SK-N-SH (cell line): ENCODE results near the gene HSPBP1. TPM values are rescaled to one million over a fixed set of nuclear protein-coding genes. Genes with fewer than 3 reads are reported as not detected.

Source experiments
- CTCF ChIA-PET: fragments of 300-600, 350-600 bp; formaldehyde crosslinking; extraction: SDS; loops from one replicate; lab custom pipeline; 2021; lab: Yijun Ruan, JAX
- POLR2A ChIA-PET: fragments of 350-600 bp; sonication (Branson Sonifier 250); formaldehyde crosslinking; extraction: SDS; loops from one replicate; lab custom pipeline; 2020; ENCODE audit warnings: antibody characterized with exemption, inconsistent platforms; lab: Yijun Ruan, JAX
- DNase-seq: peaks from one replicate; pipeline ENCODE4 v3.0.0; 2012
- H2AFZ ChIP-seq: fragments of 200-600 bp; sonication (generic); 2 replicates; pipeline ENCODE4 v1.8.1; 2016; ENCODE audit warnings: antibody characterized with exemption, mild to moderate bottlenecking, low read depth
- H3F3A ChIP-seq: fragments of 200-600 bp; sonication (generic); replicated peaks from 2 replicates; pipeline ENCODE3; 2016; ENCODE audit warnings: antibody characterized with exemption, mild to moderate bottlenecking; ENCODE audit not compliant: insufficient read depth
- H3K27ac ChIP-seq, 2 experiments: fragments of 200-500 bp in 1 of 2; fragments of 200-600 bp in 1 of 2; sonication (Bioruptor generic) in 1 of 2; sonication (generic), shearing (Covaris generic) in 1 of 2; 2 replicates each; pipeline versions ENCODE4 v1.5.1 to v1.6.1; 2014 to 2016; ENCODE audit warnings: low read depth in 2 of 2, inconsistent platforms in 1 of 2, low read length in 1 of 2, mild to moderate bottlenecking in 1 of 2, mixed read lengths in 1 of 2
- H3K27me3 ChIP-seq: fragments of 200-600 bp; sonication (generic), shearing (Covaris generic); 2 replicates; pipeline ENCODE4 v1.6.1; 2016; ENCODE audit warnings: mixed run types; ENCODE audit not compliant: insufficient read depth
- H3K36me3 ChIP-seq, 2 experiments: fragments of 200-500 bp in 1 of 2; fragments of 200-600 bp in 1 of 2; sonication (Bioruptor generic) in 1 of 2; sonication (generic) in 1 of 2; replicated peaks in 1 of 2; 2 replicates each; pipeline versions ENCODE3 to v1.5.1; 2014 to 2016; ENCODE audit warnings: low read length in 1 of 2, mild to moderate bottlenecking in 1 of 2; ENCODE audit not compliant: insufficient read depth in 2 of 2, control insufficient read depth in 1 of 2
- H3K4me1 ChIP-seq, 2 experiments: fragments of 200-500 bp in 1 of 2; fragments of 200-600 bp in 1 of 2; sonication (Bioruptor generic) in 1 of 2; sonication (generic), shearing (Covaris generic) in 1 of 2; 2 replicates each; pipeline versions ENCODE4 v1.5.1 to v1.6.1; 2014 to 2016; ENCODE audit warnings: low read depth in 1 of 2, low read length in 1 of 2, mixed run types in 1 of 2; ENCODE audit not compliant: insufficient read depth in 2 of 2, control insufficient read depth in 1 of 2
- H3K4me2 ChIP-seq: fragments of 200-600 bp; sonication (generic), shearing (Covaris generic); 2 replicates; pipeline ENCODE4 v1.6.1; 2017; ENCODE audit warnings: mixed run types
- H3K4me3 ChIP-seq, 2 experiments: fragments of 200-500 bp in 1 of 2; fragments of 200-600 bp in 1 of 2; sonication (Bioruptor generic) in 1 of 2; sonication (generic), shearing (Covaris generic) in 1 of 2; 2 replicates each; pipeline versions ENCODE4 v1.5.1 to v1.8.1; 2014 to 2016; ENCODE audit warnings: low read depth in 2 of 2, inconsistent platforms in 1 of 2, low read length in 1 of 2, mild to moderate bottlenecking in 1 of 2, mixed read lengths in 1 of 2, moderate library complexity in 1 of 2
- H3K79me2 ChIP-seq: fragments of 200-600 bp; sonication (generic); 2 replicates; pipeline ENCODE4 v1.8.1; 2017; ENCODE audit warnings: mild to moderate bottlenecking; ENCODE audit not compliant: insufficient read depth
- H3K9ac ChIP-seq: fragments of 200-600 bp; sonication (generic); 2 replicates; pipeline ENCODE4 v1.6.1; 2017; ENCODE audit warnings: mixed run types
- H3K9me2 ChIP-seq: fragments of 200-600 bp; sonication (generic); 2 replicates; pipeline ENCODE4 v1.6.1; 2017; ENCODE audit warnings: mixed run types
- H3K9me3 ChIP-seq: fragments of 200-600 bp; sonication (generic); 2 replicates; pipeline ENCODE4 v1.6.1; 2017; ENCODE audit warnings: mixed run types, mild to moderate bottlenecking, moderate library complexity
- H4K20me1 ChIP-seq: fragments of 200-600 bp; sonication (generic); 2 replicates; pipeline ENCODE4 v1.6.1; 2017; ENCODE audit warnings: mild to moderate bottlenecking, mixed run types; ENCODE audit not compliant: insufficient read depth
- ELF1 ChIP-seq: IDR thresholded peaks from 2 replicates; pipeline ENCODE4 v1.4.0; 2012
- EP300 ChIP-seq, 2 experiments: IDR thresholded peaks; 2 replicates each; pipeline versions ENCODE4 v1.4.0 to v1.6.1; 2012; ENCODE audit warnings: borderline replicate concordance in 1 of 2, low read depth in 1 of 2, low read length in 1 of 2
- FOXJ3 ChIP-seq: sonication (generic); formaldehyde crosslinking; IDR thresholded peaks from 2 replicates; pipeline ENCODE4 v1.5.1; 2020; ENCODE audit warnings: mild to moderate bottlenecking, missing genetic modification reagents
- GATA2 ChIP-seq: sonication (generic); formaldehyde crosslinking; IDR thresholded peaks from 2 replicates; pipeline ENCODE4 v1.5.0; 2020; ENCODE audit warnings: mild to moderate bottlenecking, missing genetic modification reagents
- IRF3 ChIP-seq: fragments of 150-350 bp; IDR thresholded peaks from 2 replicates; pipeline ENCODE4 v1.6.1; 2016; ENCODE audit warnings: mild to moderate bottlenecking, low read depth, low read length
- JUND ChIP-seq: IDR thresholded peaks from 2 replicates; pipeline ENCODE4 v1.4.0; 2012
- MAX ChIP-seq: IDR thresholded peaks from 2 replicates; pipeline ENCODE4 v1.4.0; 2012; ENCODE audit warnings: low read depth
- MEF2A ChIP-seq: IDR thresholded peaks from 2 replicates; pipeline ENCODE4 v1.4.0; 2012; ENCODE audit warnings: low read depth, borderline replicate concordance
- MXI1 ChIP-seq: IDR thresholded peaks from 2 replicates; pipeline ENCODE4 v1.6.1; 2012; ENCODE audit warnings: mild to moderate bottlenecking, low read depth, low read length, improper control_type of control experiment
- NFIC ChIP-seq: IDR thresholded peaks from 2 replicates; pipeline ENCODE4 v1.4.0; 2012; ENCODE audit warnings: borderline replicate concordance
- POLR2AphosphoS5 ChIP-seq: IDR thresholded peaks from 2 replicates; pipeline ENCODE4 v1.6.1; 2012; ENCODE audit warnings: low read depth, low read length
- RCOR1 ChIP-seq: fragments of 150-350 bp; IDR thresholded peaks from 2 replicates; pipeline ENCODE4 v1.6.1; 2017; ENCODE audit warnings: antibody characterized with exemption, low read length
- RFX5 ChIP-seq: IDR thresholded peaks from 2 replicates; pipeline ENCODE4 v1.6.1; 2012; ENCODE audit warnings: mild to moderate bottlenecking, improper control_type of control experiment, low read length
- RXRA ChIP-seq: IDR thresholded peaks from 2 replicates; pipeline ENCODE4 v1.4.0; 2012; ENCODE audit warnings: low read depth, mild to moderate bottlenecking, borderline replicate concordance
- SIN3A ChIP-seq: IDR thresholded peaks from 2 replicates; pipeline ENCODE4 v1.6.1; 2012; ENCODE audit warnings: low read depth, mild to moderate bottlenecking, low read length, moderate library complexity, borderline replicate concordance
- SMC3 ChIP-seq: IDR thresholded peaks from 2 replicates; pipeline ENCODE4 v1.6.1; 2012; ENCODE audit warnings: low read depth, low read length, improper control_type of control experiment
- TCF12 ChIP-seq: IDR thresholded peaks from 2 replicates; pipeline ENCODE4 v1.4.0; 2012
- WGBS: methylation state at CpG from one replicate; pipeline ENCODE4 v1.1.6; 2017; ENCODE audit warnings: low lambda C conversion rate; 5-methylcytosine and 5-hydroxymethylcytosine counted together
- polyA plus RNA-seq, 3 experiments: library from polyadenylated mRNA; depleted of rRNA; stranded (reverse); fragments of >200 nt; gene quantifications; 2 replicates each; pipeline ENCODE4 v1.2.3, GENCODE V29; 2012
- TF ChIP-seq, protein P1 (sequence below): IDR thresholded peaks from 2 replicates; pipeline ENCODE4 v1.4.0; 2012; ENCODE audit warnings: low read depth, borderline replicate concordance
- TF ChIP-seq, protein P2 (sequence below): IDR thresholded peaks from 2 replicates; pipeline ENCODE4; 2012
- TF ChIP-seq, protein P3 (sequence below): IDR thresholded peaks from 2 replicates; pipeline ENCODE4 v1.4.0; 2012; ENCODE audit warnings: low read depth, borderline replicate concordance
- TF ChIP-seq, protein P4 (sequence below): IDR thresholded peaks from 2 replicates; pipeline ENCODE4 v1.6.1; 2012; ENCODE audit warnings: mild to moderate bottlenecking, low read depth, low read length, moderate library complexity

Gene HSPBP1, protein sequence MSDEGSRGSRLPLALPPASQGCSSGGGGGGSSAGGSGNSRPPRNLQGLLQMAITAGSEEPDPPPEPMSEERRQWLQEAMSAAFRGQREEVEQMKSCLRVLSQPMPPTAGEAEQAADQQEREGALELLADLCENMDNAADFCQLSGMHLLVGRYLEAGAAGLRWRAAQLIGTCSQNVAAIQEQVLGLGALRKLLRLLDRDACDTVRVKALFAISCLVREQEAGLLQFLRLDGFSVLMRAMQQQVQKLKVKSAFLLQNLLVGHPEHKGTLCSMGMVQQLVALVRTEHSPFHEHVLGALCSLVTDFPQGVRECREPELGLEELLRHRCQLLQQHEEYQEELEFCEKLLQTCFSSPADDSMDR
- polyA plus RNA-seq (2012; rRNA removed) = 51.7 and 55.4 TPM in 2 replicates
- 21.5 and 38.1 TPM in 2 replicates for polyA plus RNA-seq (2012; cell fraction: cytosol; rRNA removed)
- 42.7 and 50.6 TPM in 2 replicates for polyA plus RNA-seq (2012; cell fraction: nucleus; rRNA removed)

GRCh38 chr19:55279770-55280643, at the start of gene HSPBP1:
TSS of gene HSPBP1 (minus strand) at chr19:55280110. CDS start at chr19:55279608, 502 bp downstream.
- DNase-seq = peak; percentile 92
- Histone ChIP-seq H3K9me3 (no peaks in the 10 kb centered on the region), H3K9ac (peak within 1 kb of the TSS; percentile 73), H3F3A (peaks cover 13% of the 10 kb centered on the region), H3K27ac (peak within 1 kb of the TSS; percentile 78 to 81), H3K79me2 (peaks cover 10% of the 10 kb centered on the region; the same call in 1 of the 2 replicates), H3K36me3 (peaks cover 0 to 13% of the 10 kb centered on the region in 2 experiments), H3K27me3 (no peaks in the 10 kb centered on the region), H3K4me2 (peak within 1 kb of the TSS; percentile 83), H3K9me2 (no peaks in the 10 kb centered on the region), H3K4me1 (peaks cover 0 to 10% of the 10 kb centered on the region in 2 experiments; a peak in 1 of 4 replicates), H4K20me1 (no peaks in the 10 kb centered on the region), H3K4me3 (peak within 1 kb of the TSS; percentile 76 to 94), H2AFZ (peak within 1 kb of the TSS; percentile 92)
- 11% methylated on average over 36 of the region's 52 CpGs for WGBS
- POLR2A ChIA-PET = interaction anchor here (0.7 to 2.2 kb wide), 4 partner anchors 21 to 114 kb away, joined by 3 to 19 read pairs (median 4); partner anchors contain the start of genes DNAAF3, PPP6R1 and TMEM86B
- CTCF ChIA-PET = interaction anchor here (1.0 to 2.5 kb wide), 6 partner anchors 12 to 139 kb away, joined by 3 to 11 read pairs (median 4); partner anchors contain the start of genes KMT5C, PPP6R1 and TMEM238
- TF ChIP-seq EP300 (IDR thresholded peaks at IDR 0.05; ENCODE audit: borderline replicate concordance in 1 of 2, low read depth in 1 of 2, low read length in 1 of 2) = no peak
- TF ChIP-seq GATA2 (CRISPR knock-in tag) = no peak
- TF ChIP-seq, protein P1, sequence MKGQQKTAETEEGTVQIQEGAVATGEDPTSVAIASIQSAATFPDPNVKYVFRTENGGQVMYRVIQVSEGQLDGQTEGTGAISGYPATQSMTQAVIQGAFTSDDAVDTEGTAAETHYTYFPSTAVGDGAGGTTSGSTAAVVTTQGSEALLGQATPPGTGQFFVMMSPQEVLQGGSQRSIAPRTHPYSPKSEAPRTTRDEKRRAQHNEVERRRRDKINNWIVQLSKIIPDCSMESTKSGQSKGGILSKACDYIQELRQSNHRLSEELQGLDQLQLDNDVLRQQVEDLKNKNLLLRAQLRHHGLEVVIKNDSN = no peak; the same call in 1 of the 2 replicates
- TF ChIP-seq MEF2A = no peak
- TF ChIP-seq, protein P2, sequence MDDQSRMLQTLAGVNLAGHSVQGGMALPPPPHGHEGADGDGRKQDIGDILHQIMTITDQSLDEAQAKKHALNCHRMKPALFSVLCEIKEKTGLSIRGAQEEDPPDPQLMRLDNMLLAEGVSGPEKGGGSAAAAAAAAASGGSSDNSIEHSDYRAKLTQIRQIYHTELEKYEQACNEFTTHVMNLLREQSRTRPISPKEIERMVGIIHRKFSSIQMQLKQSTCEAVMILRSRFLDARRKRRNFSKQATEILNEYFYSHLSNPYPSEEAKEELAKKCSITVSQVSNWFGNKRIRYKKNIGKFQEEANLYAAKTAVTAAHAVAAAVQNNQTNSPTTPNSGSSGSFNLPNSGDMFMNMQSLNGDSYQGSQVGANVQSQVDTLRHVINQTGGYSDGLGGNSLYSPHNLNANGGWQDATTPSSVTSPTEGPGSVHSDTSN = peak; percentile 84
- TF ChIP-seq NFIC = no peak
- TF ChIP-seq TCF12 = no peak
- peak; percentile 90 for TF ChIP-seq MXI1
- peak; percentile 69 for TF ChIP-seq ELF1
- TF ChIP-seq SMC3 = no peak
- TF ChIP-seq, protein P3, sequence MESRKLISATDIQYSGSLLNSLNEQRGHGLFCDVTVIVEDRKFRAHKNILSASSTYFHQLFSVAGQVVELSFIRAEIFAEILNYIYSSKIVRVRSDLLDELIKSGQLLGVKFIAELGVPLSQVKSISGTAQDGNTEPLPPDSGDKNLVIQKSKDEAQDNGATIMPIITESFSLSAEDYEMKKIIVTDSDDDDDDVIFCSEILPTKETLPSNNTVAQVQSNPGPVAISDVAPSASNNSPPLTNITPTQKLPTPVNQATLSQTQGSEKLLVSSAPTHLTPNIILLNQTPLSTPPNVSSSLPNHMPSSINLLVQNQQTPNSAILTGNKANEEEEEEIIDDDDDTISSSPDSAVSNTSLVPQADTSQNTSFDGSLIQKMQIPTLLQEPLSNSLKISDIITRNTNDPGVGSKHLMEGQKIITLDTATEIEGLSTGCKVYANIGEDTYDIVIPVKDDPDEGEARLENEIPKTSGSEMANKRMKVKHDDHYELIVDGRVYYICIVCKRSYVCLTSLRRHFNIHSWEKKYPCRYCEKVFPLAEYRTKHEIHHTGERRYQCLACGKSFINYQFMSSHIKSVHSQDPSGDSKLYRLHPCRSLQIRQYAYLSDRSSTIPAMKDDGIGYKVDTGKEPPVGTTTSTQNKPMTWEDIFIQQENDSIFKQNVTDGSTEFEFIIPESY = no peak
- TF ChIP-seq JUND = no peak
- TF ChIP-seq RFX5 = peak; percentile 68; the same call in 1 of the 2 replicates
- TF ChIP-seq, protein P4, sequence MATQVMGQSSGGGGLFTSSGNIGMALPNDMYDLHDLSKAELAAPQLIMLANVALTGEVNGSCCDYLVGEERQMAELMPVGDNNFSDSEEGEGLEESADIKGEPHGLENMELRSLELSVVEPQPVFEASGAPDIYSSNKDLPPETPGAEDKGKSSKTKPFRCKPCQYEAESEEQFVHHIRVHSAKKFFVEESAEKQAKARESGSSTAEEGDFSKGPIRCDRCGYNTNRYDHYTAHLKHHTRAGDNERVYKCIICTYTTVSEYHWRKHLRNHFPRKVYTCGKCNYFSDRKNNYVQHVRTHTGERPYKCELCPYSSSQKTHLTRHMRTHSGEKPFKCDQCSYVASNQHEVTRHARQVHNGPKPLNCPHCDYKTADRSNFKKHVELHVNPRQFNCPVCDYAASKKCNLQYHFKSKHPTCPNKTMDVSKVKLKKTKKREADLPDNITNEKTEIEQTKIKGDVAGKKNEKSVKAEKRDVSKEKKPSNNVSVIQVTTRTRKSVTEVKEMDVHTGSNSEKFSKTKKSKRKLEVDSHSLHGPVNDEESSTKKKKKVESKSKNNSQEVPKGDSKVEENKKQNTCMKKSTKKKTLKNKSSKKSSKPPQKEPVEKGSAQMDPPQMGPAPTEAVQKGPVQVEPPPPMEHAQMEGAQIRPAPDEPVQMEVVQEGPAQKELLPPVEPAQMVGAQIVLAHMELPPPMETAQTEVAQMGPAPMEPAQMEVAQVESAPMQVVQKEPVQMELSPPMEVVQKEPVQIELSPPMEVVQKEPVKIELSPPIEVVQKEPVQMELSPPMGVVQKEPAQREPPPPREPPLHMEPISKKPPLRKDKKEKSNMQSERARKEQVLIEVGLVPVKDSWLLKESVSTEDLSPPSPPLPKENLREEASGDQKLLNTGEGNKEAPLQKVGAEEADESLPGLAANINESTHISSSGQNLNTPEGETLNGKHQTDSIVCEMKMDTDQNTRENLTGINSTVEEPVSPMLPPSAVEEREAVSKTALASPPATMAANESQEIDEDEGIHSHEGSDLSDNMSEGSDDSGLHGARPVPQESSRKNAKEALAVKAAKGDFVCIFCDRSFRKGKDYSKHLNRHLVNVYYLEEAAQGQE = no peak
- peak; percentile 66 for TF ChIP-seq POLR2AphosphoS5
- TF ChIP-seq MAX = peak; percentile 97
- no peak for TF ChIP-seq RCOR1
- TF ChIP-seq SIN3A = 0 out of 2 replicates have a peak, but pooled peaks have one; percentile 67
- TF ChIP-seq IRF3 = no peak
- no peak for TF ChIP-seq FOXJ3 (CRISPR knock-in tag)
- no peak for TF ChIP-seq RXRA
